HG03521 (cell line): ENCODE data around the gene CDC14B.

Source experiments
- ATAC-seq: cut with Tn5 transposase; IDR thresholded peaks from one replicate; pipeline ENCODE4 v1.9.1; 2021; ENCODE audit warnings: mild to moderate bottlenecking, moderate library complexity; ENCODE audit not compliant: unreplicated experiment

Gene CDC14B

DNA sequence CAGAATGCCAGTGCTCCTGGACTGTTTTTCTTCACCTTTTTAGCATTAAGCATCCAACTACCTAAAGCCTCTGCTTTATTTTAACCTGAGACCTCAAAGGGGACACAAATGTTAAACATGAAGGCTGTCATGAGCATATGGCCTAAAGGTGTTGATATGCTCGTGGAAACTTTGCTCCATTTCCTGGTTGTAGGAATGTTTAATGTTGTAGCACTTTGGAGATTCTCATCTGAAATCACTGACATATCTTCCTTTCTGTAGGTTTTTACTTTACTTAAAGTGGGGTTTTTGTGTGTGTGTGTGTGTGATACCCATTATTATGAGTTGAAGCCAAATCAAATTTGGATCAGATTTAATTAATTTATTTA, 132.6 kb downstream of the CDC14B start:
- no peak for ATAC-seq

DNA sequence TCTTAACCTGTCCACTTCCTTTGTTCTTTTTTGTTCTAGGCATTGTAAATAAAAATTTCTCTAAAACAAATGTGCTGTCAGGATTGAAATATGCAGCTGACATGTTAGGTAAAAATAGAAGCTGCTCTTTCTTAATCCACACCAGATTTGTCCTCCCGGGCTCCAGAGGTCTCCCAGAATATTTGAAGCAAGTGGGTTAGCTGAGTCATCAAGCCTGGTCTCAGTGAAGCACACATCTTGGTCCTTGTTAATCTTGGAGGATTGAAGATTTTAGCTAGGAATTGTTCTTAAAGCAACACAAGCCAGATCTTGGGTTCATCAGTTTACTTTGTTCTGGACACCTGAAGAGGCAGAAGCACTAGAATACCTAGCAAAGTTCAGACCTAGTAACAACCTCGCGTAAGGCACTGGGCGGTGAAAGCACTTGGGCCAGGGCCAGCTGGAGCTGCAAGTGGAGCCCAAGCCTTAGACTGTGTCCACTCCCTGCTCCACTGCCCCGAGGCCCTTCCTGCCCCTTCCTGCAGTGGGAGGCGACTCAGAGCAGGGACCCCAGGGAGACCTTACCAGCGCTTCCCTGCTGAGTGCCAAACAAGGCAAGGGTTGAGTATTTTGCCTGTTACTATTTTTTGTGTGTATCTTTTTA, 133.1 kb downstream of the CDC14B start:
- ATAC-seq = no peak

DNA sequence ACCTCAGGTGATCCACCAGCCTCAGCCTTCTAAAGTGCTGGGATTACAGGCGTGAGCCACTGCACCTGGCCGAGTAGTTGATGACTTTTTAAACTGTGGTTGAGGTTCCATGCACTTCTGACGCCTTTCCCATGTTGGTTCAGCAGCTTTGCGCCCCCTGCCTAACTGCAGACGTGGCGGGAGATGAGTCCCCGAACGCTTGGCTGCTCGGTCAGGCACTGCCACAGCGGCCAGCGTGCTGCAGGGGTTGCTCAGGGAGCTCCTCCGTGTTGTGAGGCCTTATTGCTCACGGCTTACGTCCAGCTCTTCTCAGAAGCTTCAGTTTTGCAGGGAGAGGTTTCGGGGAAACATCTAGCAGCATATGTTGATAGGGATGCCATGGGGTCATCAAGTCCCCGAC, 134.4 kb downstream of the CDC14B start:
- no peak for ATAC-seq

DNA sequence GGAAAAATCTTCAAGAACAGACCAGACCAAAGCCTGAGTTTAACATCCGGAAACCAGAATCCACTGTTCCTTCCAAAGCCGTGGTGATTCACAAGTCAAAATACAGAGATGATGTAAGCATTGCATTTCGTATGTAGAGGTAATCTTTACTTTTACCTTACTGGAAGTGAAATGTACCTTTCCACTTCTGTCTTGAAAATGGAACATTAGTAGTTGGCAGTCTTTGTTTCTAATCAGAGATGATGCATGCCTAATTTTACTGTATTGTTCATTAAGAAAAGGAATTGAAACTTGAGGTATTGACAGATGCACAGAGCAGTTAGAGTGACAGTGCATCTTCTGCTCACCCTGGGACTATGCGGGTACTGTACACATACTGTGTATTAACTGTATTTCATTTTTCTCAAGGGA, 135.1 kb downstream of the CDC14B start:
- peak; percentile 94 for ATAC-seq

DNA sequence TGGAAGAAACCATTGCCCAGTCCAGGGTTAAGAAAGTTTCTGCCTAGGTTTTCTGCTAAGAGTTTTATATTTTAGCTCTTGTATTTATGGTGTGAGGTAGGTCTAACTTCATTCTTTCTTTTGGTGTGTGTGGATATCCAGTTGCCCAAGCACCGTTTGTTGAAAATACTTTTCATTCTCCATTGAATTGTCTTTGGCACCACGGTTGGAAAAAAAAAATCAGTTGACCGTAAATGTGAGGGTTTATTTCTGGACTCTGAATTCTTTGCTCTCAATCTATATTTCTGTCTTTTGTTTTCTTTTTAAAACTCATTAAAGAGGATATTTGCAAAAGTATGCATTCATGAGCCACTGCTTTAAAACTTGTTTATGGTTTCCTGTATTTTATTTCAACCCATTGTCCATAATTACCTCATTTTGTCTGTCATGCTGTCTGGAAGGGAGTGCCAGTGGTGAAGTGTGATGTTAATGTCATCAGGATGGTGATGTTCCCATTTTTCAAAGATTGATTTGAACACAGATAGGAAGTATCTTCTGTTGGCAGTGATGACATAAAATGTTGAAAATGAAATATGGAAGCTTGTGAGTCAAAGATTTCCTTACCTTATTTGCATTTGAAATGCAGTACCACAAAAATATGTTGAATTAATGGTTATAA, 135.8 kb downstream of the CDC14B start:
- ATAC-seq = no peak

DNA sequence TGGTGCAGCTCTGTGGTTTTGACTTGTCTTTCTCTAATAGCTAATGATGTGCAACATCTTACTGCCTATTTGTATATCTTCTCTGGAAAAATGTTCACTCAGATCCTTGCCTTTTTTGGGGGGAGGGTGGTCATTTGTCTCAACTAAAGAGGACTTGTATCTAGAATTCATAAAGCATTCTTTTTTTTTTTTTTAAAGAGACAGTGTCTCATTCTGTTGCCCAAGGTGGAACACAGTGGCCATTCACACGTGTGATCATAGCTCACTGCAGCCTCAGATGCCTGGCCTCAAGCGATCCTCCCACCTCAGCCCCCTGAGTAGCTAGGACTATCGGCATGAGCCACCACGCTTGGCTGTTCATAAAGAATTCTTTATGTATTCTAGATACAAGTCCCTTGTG, 136.4 kb downstream of the CDC14B start:
- no peak for ATAC-seq

DNA sequence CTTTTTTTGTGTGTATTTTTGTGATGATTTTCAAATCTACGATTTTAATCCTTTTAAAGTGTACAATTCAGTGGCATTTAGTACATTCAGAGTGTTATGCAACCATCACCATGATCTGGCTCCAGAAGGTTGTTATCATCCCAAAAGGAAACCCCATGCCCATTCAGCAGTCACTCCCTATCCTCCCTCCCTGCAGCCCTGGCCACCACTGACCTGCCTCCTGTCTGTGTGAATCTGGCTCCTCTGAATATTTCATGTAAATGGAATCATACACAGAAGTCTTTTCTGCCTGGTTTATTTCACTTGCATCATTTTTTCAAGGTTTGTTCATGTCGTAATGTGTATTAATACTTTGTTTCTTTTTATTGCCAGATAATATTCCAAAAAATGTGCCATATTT, 137.2 kb downstream of the CDC14B start:
- no peak for ATAC-seq

DNA sequence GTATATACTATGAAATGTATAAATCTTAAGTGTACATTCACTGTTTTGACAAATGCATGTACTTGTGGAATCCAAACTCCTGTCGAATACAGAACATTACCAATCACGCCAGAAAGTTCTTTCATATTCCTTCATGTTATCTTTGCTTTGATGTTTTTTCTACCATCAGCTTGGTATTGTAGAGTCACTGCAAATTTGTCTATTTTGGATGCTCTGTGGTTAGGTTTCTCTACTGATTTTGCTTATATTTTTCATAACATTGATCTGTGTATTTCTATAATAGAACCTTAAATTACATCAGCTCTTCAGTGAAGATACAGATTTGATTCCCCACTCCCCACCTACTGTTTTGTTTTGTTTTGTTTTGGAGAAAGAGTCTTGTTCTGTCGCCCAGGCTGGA, 138.9 kb downstream of the CDC14B start:
- ATAC-seq = no peak

DNA sequence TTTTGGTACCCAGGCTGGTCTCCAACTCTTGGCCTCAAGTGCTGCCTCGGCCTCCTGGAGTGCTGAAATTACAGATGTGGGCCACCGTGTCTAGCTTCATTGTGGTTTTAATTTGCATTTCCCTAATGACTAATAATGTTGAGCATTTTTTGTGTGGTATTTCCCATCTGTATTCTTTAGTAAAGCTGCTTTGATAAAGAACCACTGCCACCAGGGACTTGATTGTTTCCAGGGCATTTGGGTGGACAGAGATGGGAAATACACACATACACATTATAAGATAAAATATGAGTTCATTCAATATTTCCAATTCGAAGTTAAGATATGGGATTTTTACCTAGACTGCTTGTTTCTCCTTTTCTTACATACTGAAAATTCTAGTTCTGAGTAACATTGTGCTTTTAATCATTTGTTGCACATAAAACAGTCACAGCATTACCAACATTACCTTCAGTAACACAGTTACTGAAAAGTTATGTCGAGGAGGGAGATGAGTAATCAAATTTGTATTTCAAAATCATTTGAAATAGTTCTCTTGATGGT, 140.7 kb downstream of the CDC14B start:
- peak; percentile 64 for ATAC-seq

DNA sequence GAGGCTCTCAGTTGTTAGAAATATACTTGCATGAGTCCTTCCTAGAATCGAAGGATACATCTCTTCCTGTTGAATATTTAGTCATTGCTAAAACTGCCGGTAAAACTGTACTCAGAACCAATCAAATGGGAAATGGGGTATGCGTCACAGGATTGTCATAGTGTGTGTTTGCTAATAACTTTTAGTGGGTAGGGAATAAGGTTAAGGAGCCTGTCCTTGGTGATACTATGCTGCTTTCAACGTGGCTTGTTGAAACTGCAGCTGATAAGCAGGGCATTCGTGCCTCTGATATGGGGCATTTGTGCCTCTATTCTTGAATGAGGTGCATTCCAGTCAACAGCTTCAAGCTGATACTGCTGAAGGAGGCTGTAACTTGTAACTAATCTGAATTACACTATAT, 143.1 kb downstream of the CDC14B start:
- no peak for ATAC-seq

DNA sequence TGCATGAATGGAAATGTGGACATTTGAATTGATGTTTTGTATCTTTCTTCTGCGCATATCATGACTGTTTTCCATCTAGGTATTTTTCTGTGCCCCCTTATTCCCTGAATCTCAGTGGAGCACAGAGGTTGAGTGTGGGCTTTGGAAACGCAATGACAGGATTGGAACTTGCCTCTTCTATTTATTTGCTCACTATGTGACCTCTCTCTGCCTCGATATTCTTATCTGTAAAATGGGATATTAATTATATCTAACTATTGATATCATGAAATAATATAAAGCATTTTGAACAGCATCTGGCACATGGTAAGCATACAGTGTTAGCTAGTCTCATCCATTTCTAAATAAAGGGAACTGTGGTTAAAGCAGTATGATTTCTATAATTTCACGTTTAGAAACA, 143.6 kb downstream of the CDC14B start:
- ATAC-seq = no peak

DNA sequence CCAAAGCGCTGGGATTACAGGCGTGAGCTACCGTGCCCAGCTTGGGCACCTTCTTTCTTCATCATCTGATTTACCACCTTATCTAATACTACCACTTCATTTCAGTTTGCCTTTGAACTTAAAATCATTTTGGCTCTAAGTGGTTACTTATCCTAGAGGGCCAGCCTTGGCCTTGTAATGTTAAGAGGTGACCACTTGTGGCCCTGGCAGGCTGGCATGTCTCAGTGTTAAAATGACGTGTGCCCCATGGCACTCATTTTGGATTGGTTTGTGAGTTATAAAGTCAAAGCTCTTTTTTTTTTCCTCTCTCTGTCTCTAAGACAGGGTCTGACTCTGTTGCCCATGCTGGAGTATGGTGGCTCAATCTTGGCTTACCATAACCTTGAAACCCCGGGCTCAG, 151.9 kb downstream of the CDC14B start:
- ATAC-seq = no peak

DNA sequence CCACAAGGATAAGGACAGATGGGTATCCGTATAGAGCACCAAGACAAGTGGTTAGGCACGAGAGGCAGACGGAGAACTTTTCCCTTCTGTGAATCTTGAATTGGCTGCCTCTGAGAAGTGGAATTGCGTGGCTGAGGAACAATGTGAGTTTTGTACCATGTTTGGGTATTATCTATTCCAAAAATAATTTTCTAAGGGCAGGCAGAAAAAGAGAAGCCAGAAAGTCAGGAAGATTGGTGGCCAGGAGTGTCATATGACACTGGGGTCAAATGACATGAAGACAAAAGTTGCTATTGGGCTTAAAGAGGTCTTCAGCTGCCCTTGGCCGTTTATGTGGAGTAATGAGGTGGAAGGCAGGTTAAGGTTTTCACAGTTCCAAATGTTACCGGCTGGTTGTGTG, 155.2 kb downstream of the CDC14B start:
- no peak for ATAC-seq

DNA sequence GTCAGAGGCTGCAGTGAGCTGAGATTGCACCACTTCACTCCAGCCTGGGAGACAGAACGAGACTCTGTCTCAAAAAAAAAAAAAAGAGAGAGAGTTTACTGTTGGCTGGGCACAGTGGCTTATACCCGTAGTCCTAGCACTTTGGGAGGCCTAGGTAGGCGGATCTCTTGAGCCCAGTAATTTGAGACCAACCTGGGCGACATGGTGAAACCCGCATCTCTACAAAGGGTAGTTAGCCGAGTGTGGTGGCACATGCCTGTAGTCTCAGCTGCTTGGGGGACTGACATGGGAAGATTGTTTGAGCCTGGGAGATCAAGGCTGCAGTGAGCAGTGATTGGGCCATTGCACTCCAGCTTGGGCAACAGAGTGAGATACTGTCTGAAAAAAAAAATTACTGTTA, 157.1 kb downstream of the CDC14B start:
- no peak for ATAC-seq

DNA sequence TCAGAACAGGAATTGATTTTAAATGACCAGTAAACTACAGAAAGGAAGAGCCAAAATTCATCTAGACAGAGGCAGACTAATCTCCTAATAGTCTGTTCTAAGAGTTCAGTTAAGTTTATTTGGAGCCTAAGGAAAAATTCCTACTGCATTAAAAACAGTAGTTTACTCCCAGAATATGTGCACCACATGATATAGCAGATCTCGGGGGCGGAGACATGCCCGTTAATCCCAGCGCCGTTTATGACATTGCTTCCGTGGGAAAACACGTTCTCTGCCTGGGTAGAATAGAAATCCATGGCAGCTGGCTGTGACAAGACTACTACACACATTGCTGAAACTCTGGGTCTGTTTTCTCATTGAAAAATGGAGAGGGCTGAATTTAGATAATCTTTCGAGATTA, 158.3 kb downstream of the CDC14B start:
- ATAC-seq = no peak

DNA sequence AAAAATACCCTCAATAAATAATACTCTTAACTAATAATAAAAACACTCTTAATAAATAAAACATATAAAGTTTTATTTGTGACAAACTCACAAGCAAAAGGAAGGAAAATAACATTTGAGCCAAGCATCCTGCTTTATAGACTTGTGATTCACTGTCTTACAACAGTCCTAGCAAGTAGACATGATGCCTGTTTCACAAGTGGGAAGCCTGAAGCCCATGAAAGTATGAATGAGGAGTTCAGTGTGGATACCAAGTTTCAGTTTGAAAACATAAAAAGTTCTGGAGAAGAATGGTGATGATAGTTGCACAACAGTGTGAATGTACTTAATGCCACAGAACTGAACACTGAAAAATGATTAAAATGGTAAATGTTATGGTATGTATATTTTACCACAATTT, 158.8 kb downstream of the CDC14B start:
- no peak for ATAC-seq

DNA sequence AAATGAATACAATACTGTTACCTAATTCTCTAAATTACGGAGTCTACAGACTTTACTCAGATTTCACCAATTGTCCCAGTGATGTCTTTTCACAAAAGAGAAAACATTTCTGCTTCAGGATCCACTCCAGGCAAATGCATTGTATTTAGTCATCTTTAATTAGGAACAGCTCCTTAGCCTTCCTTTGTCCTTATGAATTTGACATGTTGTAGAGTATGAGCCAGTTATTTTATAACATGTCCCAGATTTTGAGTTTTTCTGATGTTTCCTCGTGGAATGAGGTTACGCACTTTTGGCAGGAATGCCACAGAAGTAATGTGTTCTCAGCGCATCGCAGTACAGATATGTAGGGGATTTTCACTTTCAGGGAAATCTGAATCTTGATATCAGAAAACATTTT, 159.2 kb downstream of the CDC14B start:
- ATAC-seq = no peak

DNA sequence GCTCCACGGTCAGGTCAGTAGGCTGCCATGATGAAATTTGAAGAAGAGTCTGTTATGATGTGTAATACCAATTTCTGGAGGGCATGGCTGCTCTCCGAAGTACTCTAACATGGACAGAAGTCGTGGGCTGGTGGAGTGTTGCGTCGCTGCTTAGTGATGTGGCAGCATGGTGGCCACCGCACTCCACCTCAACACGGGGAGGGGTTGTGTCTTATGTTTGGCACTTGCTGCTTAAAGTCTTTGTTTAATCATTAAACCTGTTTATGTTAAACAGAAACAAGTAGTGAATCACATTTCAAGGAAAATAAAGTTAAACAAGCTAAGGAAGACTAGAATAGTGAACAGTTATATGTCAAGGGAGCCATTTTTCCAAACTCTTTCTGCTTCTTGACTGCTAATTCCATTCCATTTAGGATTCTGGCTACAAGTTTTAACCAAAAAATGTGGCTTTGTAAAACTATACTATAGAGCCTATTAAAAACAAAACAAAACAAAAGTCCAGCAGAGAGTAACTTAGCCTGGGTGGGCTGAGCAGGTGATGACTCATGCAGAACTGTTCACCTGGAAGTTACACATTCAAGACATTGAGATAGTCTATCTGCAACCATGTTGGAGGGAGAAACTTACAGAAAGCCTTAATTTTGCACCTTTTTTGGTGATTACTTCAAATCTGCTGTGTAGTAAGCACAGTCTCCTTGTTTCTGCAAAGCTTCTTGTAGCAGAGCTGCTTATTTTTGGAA, 160.2 kb downstream of the CDC14B start:
- ATAC-seq = no peak

DNA sequence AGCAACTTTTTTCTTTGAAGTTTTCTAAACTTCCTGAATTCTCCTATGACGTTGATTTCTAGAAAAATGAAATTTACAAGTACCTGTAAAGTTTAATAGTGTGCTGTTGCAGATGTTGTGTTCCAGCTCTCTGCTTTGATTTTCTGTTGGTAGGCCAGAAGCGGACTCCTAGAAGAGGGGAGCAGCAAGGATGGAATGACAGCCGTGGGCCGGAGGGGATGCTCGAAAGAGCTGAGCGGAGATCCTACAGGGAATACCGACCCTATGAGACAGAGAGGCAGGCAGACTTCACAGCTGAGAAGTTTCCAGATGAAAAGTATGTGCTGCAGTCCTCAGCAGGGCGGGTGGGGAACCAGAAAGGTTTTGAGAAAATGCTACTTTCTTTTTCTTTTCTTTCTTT, 161.4 kb downstream of the CDC14B start:
- ATAC-seq = no peak

DNA sequence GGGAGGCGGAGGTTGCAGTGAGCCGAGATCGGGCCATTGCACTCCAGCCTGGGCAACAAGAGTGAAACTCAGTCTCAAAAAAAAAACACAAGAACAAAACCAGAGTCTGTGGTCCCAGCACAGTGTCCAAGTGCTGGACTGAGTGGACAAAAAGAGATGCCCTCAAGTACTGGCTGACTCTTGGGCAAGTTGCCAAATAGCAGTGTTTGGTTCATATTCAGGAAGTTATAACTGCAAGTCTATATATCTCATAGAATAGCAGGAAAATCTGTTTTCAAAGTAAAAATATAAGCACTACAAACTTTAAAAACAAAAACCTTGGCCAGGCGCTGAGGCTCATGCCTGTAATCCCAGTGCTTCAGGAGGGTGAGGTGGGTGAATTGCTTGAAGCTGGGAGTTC, 162.4 kb downstream of the CDC14B start:
- ATAC-seq = no peak

DNA sequence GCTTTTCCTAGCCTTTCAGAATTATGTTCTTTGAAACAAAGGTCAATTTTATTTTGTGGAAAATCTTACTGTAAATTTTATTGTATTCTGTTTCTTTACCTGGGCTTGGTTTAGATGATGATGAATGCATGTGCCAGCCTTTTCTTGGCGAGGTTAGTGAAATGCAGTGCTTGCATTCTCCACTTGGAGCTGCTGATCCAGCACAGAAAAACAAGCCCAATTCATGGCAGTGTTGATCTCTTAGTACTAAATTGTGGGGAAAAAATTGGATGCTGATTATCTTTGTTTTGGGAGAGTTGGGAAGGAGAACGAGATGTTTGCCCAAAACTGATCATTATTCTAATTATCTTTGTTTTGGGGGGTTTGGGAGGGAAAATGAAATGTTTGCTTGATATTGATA, 166.0 kb downstream of the CDC14B start:
- ATAC-seq = no peak
